Measurements from ENCODE around the gene GLIS2. TPM values are rescaled to one million over a fixed set of nuclear protein-coding genes. Genes with fewer than 3 reads are reported as not detected.

GLIS2 gene
- total and polyA plus RNA-seq, 3 experiments from 2014 or later, result 0.13 to 0.26 TPM; not detected in 1

DNA sequence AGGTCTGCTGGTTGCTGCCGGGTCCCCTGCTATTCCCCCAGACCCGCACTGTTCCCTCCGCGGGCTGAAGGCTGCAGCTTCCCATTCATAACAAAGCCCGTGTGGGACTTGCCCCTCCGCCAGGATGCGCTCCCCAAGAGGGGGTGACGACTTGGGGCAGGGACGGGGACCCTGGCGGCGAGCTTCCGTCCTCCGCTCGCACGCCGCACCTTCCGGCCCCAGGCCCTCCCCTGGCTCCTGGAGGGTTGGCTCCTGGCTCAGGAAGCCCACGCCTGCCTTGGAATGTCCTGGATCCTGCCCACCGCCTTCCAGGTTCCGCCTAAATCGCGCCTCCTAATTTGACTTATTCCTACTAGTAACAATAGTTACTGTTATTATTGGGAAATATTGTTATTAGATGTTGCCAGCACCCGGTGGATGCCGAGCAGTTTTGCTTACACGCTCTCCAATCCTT lies 42.0 kb upstream of the GLIS2 start:
- Mint-ChIP-seq H3K27me3 (peaks cover 0 to 7% of the 10 kb centered on the region in 2 donors), H3K4me3 (peak overlapping the region; percentile 74 to 99 (median 90)), H3K36me3 (peaks cover 0 to 5% (median 0%) of the 10 kb centered on the region in 3 donors), H3K4me1 (peaks cover 7 to 20% (median 8%) of the 10 kb centered on the region in 3 donors), H3K9me3 (peaks cover 0 to 2% (median 0%) of the 10 kb centered on the region in 5 donors), H3K27ac (peak overlapping the region in 7 of 8 donors; percentile 63 to 98 (median 84))
- H3K4me1 ChIP-seq (ENCODE audit: insufficient read depth, low read length), result peaks cover 10% of the 10 kb centered on the region
- no peaks in the 10 kb centered on the region for H3K36me3 ChIP-seq (ENCODE audit: insufficient read depth, low read length)
- no peaks in the 10 kb centered on the region for H3K27me3 ChIP-seq (ENCODE audit: insufficient read depth, low read length, poor library complexity, severe bottlenecking)
- peak in 3 of 5 donors; percentile 19 to 75 (median 41) for DNase-seq
- ChIA-PET CTCF (interaction anchor here (0.7 to 8.3 kb wide), 11 partner anchors 9 to 57 kb away, joined by 3 to 83 read pairs (median 4); no protein-coding TSS in a partner anchor), POLR2A (interaction anchor here (0.6 to 3.1 kb wide), 6 partner anchors 20 to 55 kb away, joined by 3 to 29 read pairs (median 4); partner anchors contain the start of gene GLIS2)
- H3K4me3 ChIP-seq (ENCODE audit: low read length), result peak overlapping the region; percentile 56
- H3K27ac ChIP-seq (ENCODE audit: low read depth, low read length), result peak overlapping the region; percentile 31
- H3K9me3 ChIP-seq (ENCODE audit: low read length), result no peaks in the 10 kb centered on the region

DNA sequence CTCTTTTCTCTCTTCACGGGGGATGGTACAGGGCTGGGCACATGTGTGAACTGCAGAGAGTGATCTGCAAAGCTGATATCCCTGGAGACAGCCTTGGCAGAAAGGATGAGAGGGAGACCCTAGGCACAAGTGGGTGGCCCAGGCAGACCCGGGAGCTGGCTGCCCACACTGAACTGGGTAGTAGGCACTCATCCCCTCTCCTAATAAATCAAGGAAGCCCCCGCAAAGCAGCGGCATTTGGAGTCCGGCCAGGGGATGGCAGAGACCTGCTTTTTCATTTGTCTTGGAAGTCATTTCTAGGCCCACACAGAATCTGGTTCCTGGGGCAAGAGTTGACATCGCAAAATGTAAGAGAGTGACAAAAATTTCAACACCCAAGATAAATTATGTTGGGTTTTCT lies 40.0 kb upstream of the GLIS2 start:
- peaks cover 5 to 9% (median 5%) of the 10 kb centered on the region in 3 donors for H3K4me1 Mint-ChIP-seq
- peaks cover 0 to 2% (median 0%) of the 10 kb centered on the region in 5 donors for H3K9me3 Mint-ChIP-seq
- H3K27me3 Mint-ChIP-seq, result peaks cover 0 to 7% of the 10 kb centered on the region in 2 donors
- Histone ChIP-seq H3K36me3 (ENCODE audit: insufficient read depth, low read length) (no peaks in the 10 kb centered on the region), H3K27ac (ENCODE audit: low read depth, low read length) (no peak overlapping the region), H3K9me3 (ENCODE audit: low read length) (no peaks in the 10 kb centered on the region), H3K27me3 (ENCODE audit: insufficient read depth, low read length, poor library complexity, severe bottlenecking) (no peaks in the 10 kb centered on the region), H3K4me3 (ENCODE audit: low read length) (no peak overlapping the region), H3K4me1 (ENCODE audit: insufficient read depth, low read length) (peaks cover 5% of the 10 kb centered on the region)
- no peak for DNase-seq
- H3K27ac Mint-ChIP-seq, result no peak overlapping the region
- H3K4me3 Mint-ChIP-seq, result peak overlapping the region in 2 of 7 donors; percentile 51 to 74
- ChIA-PET CTCF (interaction anchor here (8.3 kb wide), 1 partner anchor 23 kb away, joined by 83 read pairs; no protein-coding TSS in a partner anchor), POLR2A (no interaction called here)
- H3K36me3 Mint-ChIP-seq, result peaks cover 0 to 5% (median 2%) of the 10 kb centered on the region in 3 donors

DNA sequence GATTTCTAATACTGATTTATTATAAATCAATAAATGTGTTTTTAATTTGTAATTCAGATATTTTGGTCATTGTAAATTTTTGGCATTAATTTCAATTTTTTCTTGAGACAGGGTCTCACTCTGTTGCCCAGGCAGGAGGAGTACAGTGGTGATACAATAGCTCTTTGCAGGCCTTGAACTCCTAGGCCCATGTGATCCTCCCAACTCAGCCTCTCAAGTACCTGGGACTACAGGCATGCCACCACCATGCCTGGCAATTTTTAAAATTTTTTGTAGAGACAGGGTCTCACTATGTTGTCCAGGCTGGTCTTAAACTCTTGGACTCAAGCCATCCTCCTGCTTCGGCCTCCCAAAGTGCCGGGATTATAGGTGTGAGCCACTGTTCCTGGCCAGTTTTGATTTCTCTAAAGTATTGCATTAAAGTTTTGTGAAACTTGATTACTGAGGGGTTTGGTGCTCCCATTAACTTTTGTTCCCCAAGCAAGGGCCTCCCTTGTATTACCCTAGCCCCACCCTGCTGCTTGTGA lies 37.8 kb upstream of the GLIS2 start:
- ChIA-PET POLR2A (no interaction called here), CTCF (interaction anchor here (0.9 to 1.4 kb wide), 2 partner anchors 53 to 126 kb away, joined by 3 read pairs; no protein-coding TSS in a partner anchor)
- Mint-ChIP-seq H3K9me3 (no peaks in the 10 kb centered on the region), H3K4me3 (peak overlapping the region in 1 of 7 donors; percentile 45), H3K27me3 (peaks cover 0 to 5% of the 10 kb centered on the region in 2 donors), H3K4me1 (peaks cover 2 to 4% (median 3%) of the 10 kb centered on the region in 3 donors), H3K27ac (no peak overlapping the region), H3K36me3 (peaks cover 0 to 2% (median 0%) of the 10 kb centered on the region in 3 donors)
- no peaks in the 10 kb centered on the region for H3K4me1 ChIP-seq (ENCODE audit: insufficient read depth, low read length)
- no peaks in the 10 kb centered on the region for H3K9me3 ChIP-seq (ENCODE audit: low read length)
- no peaks in the 10 kb centered on the region for H3K36me3 ChIP-seq (ENCODE audit: insufficient read depth, low read length)
- no peak overlapping the region for H3K4me3 ChIP-seq (ENCODE audit: low read length)
- DNase-seq, result no peak
- H3K27me3 ChIP-seq (ENCODE audit: insufficient read depth, low read length, poor library complexity, severe bottlenecking), result no peaks in the 10 kb centered on the region
- no peak overlapping the region for H3K27ac ChIP-seq (ENCODE audit: low read depth, low read length)

DNA sequence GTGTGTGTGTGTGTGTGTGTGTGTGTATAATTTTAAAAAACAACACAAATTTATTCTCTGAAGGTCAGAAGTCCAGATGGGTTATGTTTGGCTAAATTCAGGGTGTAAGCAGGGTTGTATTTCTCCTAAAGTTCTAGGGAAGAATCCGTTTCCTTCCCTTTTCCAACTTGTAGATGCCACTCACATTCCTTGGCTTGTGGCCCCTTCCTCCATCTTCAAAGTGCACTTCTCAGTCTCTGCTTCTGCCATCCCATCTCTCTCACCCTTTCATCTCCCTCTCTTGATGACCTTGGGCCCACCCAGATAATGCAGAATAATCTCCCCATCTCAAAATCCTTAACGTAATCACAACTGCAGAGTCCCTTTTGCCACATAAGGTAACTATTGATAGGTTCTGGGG lies 35.2 kb upstream of the GLIS2 start:
- no peaks in the 10 kb centered on the region for H3K27me3 ChIP-seq (ENCODE audit: insufficient read depth, low read length, poor library complexity, severe bottlenecking)
- no peaks in the 10 kb centered on the region for H3K9me3 Mint-ChIP-seq
- H3K9me3 ChIP-seq (ENCODE audit: low read length), result no peaks in the 10 kb centered on the region
- no peak overlapping the region for H3K27ac Mint-ChIP-seq
- no peak for DNase-seq
- no peak overlapping the region for H3K4me3 ChIP-seq (ENCODE audit: low read length)
- no peaks in the 10 kb centered on the region for H3K36me3 ChIP-seq (ENCODE audit: insufficient read depth, low read length)
- no peak overlapping the region for H3K27ac ChIP-seq (ENCODE audit: low read depth, low read length)
- H3K4me1 Mint-ChIP-seq, result peaks cover 0 to 5% (median 0%) of the 10 kb centered on the region in 3 donors
- no peak overlapping the region for H3K4me3 Mint-ChIP-seq
- ChIA-PET POLR2A (no interaction called here), CTCF (no interaction called here)
- H3K4me1 ChIP-seq (ENCODE audit: insufficient read depth, low read length), result no peaks in the 10 kb centered on the region
- peaks cover 11 to 18% of the 10 kb centered on the region in 2 donors for H3K27me3 Mint-ChIP-seq
- peaks cover 0 to 2% (median 0%) of the 10 kb centered on the region in 3 donors for H3K36me3 Mint-ChIP-seq

DNA sequence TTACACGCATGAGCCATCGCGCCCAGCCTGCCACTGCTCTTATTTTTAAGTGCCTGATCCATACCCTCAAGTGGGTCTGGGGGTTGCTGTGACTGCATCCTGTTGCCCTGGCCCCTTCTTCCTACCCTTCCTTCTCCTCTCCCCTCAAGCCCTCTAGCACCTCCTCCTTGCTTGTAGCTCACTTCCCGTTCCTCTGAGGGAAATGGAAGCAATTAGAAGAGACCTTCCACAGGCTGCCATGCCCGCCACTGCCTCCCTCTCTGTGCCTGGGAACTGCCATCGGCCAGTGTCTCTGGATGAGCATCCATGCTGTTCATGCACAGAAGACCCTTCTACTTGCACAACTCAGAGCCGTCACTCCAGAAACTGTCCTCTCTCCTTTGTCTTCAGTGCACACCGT lies 32.4 kb upstream of the GLIS2 start:
- peaks cover 0 to 2% (median 0%) of the 10 kb centered on the region in 3 donors for H3K36me3 Mint-ChIP-seq
- H3K4me3 Mint-ChIP-seq, result no peak overlapping the region
- Histone ChIP-seq H3K27me3 (ENCODE audit: insufficient read depth, low read length, poor library complexity, severe bottlenecking) (no peaks in the 10 kb centered on the region), H3K4me1 (ENCODE audit: insufficient read depth, low read length) (peaks cover 7% of the 10 kb centered on the region), H3K36me3 (ENCODE audit: insufficient read depth, low read length) (no peaks in the 10 kb centered on the region), H3K4me3 (ENCODE audit: low read length) (no peak overlapping the region), H3K27ac (ENCODE audit: low read depth, low read length) (no peak overlapping the region), H3K9me3 (ENCODE audit: low read length) (no peaks in the 10 kb centered on the region)
- ChIA-PET CTCF (interaction anchor here (0.7 to 0.9 kb wide), 2 partner anchors 10 to 29 kb away, joined by 3 to 4 read pairs; partner anchors contain the start of gene TFAP4), POLR2A (no interaction called here)
- no peak for DNase-seq
- H3K4me1 Mint-ChIP-seq, result peaks cover 6 to 13% (median 7%) of the 10 kb centered on the region in 3 donors
- H3K27me3 Mint-ChIP-seq, result peaks cover 14 to 26% of the 10 kb centered on the region in 2 donors
- peak overlapping the region in 3 of 8 donors; percentile 23 to 62 (median 28) for H3K27ac Mint-ChIP-seq
- H3K9me3 Mint-ChIP-seq, result no peaks in the 10 kb centered on the region

DNA sequence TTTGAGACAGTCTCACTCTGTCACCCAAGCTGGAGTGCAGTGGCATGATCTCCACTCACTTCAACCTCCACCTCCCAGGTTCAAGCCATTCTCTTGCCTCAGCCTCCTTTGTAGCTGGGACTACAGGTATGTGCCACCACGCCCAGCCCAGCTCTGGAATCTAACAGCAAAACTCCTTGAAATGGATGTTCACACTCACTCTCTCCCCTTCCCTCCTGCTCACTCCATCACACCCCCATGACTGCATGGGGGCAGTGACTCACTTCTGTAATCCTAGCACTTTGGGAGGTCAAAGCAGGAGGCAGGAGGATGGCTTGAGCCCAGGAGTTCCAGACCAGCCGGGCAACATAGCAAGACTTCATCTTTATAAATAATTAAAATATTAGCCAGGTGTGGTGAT lies 31.9 kb upstream of the GLIS2 start:
- Mint-ChIP-seq H3K4me3 (no peak overlapping the region), H3K27ac (no peak overlapping the region), H3K9me3 (no peaks in the 10 kb centered on the region), H3K27me3 (peaks cover 13 to 26% of the 10 kb centered on the region in 2 donors), H3K4me1 (peaks cover 6 to 14% (median 9%) of the 10 kb centered on the region in 3 donors), H3K36me3 (peaks cover 0 to 2% (median 0%) of the 10 kb centered on the region in 3 donors)
- no peak overlapping the region for H3K27ac ChIP-seq (ENCODE audit: low read depth, low read length)
- no peaks in the 10 kb centered on the region for H3K27me3 ChIP-seq (ENCODE audit: insufficient read depth, low read length, poor library complexity, severe bottlenecking)
- ChIA-PET POLR2A (no interaction called here), CTCF (interaction anchor here (0.7 to 1.5 kb wide), 2 partner anchors 11 to 30 kb away, joined by 3 to 4 read pairs; partner anchors contain the start of gene TFAP4)
- H3K36me3 ChIP-seq (ENCODE audit: insufficient read depth, low read length), result no peaks in the 10 kb centered on the region
- no peaks in the 10 kb centered on the region for H3K9me3 ChIP-seq (ENCODE audit: low read length)
- peaks cover 10% of the 10 kb centered on the region for H3K4me1 ChIP-seq (ENCODE audit: insufficient read depth, low read length)
- no peak for DNase-seq
- H3K4me3 ChIP-seq (ENCODE audit: low read length), result no peak overlapping the region

DNA sequence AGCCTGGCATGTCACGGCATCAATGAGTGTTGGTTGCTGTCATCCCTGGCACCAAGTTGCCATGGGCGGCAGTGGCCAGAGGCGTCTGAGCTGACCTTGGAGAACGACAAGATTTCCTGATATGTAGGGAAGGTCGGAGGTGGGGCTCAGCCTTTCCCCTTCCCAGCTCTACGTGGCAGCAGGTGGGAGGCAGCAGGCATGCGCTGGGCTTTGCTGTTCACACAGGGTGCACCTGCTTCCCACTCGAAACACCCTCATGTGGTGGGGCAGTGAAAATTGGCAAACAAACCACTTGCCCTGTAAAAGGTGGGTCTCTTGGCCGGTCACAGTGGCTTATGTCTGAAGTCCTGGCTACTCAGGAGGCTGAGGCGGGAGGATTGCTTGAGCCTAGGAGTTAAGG lies 30.7 kb upstream of the GLIS2 start:
- peaks cover 6 to 14% (median 9%) of the 10 kb centered on the region in 3 donors for H3K4me1 Mint-ChIP-seq
- DNase-seq, result no peak
- H3K27ac Mint-ChIP-seq, result no peak overlapping the region
- Histone ChIP-seq H3K27ac (ENCODE audit: low read depth, low read length) (no peak overlapping the region), H3K36me3 (ENCODE audit: insufficient read depth, low read length) (no peaks in the 10 kb centered on the region), H3K4me1 (ENCODE audit: insufficient read depth, low read length) (peaks cover 10% of the 10 kb centered on the region), H3K4me3 (ENCODE audit: low read length) (no peak overlapping the region), H3K27me3 (ENCODE audit: insufficient read depth, low read length, poor library complexity, severe bottlenecking) (no peaks in the 10 kb centered on the region), H3K9me3 (ENCODE audit: low read length) (no peaks in the 10 kb centered on the region)
- H3K4me3 Mint-ChIP-seq, result no peak overlapping the region
- H3K27me3 Mint-ChIP-seq, result peaks cover 13 to 26% of the 10 kb centered on the region in 2 donors
- ChIA-PET CTCF (interaction anchor here (1.5 kb wide), 1 partner anchor 31 kb away, joined by 3 read pairs; no protein-coding TSS in a partner anchor), POLR2A (no interaction called here)
- peaks cover 0 to 2% (median 0%) of the 10 kb centered on the region in 3 donors for H3K36me3 Mint-ChIP-seq
- H3K9me3 Mint-ChIP-seq, result no peaks in the 10 kb centered on the region

All from CD8-positive, alpha-beta memory T cell (primary cell).